HCT116 (cell line): Measurements from ENCODE around the gene NUDT8. TPM values are rescaled to one million over a fixed set of nuclear protein-coding genes. Genes with fewer than 3 reads are reported as not detected.

Experiments
- ATAC-seq: fragments of 200-7000 bp; cut with Tn5 transposase; 2 replicates; pipeline ENCODE4 v1.9.1; 2020; ENCODE audit warnings: mild to moderate bottlenecking, moderate library complexity
- BruUV-seq: library from RNA; stranded (reverse); fragments of 400-500 nt; replicated peaks from 2 replicates; lab custom pipeline; 2021; lab: Mats Ljungman, UMichigan
- CTCF ChIA-PET: fragments of 300-600 bp; sonication (Branson Sonifier 250); formaldehyde crosslinking; loops from one replicate; lab custom pipeline; 2021; ENCODE audit warnings: antibody characterized with exemption; lab: Charles Lee
- POLR2A ChIA-PET: fragments of 300-600, 350-600 bp; sonication (Branson Sonifier 250); formaldehyde crosslinking; loops from one replicate; lab custom pipeline; 2021; ENCODE audit warnings: antibody characterized with exemption; lab: Charles Lee
- RAD21 ChIA-PET, 2 experiments: fragments of 300-600 bp; sonication (Branson Sonifier 250); formaldehyde crosslinking; loops; one replicate each; lab custom pipeline; 2023; ENCODE audit warnings: low total read pairs in 2 of 2; ENCODE audit not compliant: uncharacterized antibody in 2 of 2, unreplicated experiment in 2 of 2, low non-redundant PET in 1 of 2; lab: Charles Lee
- DNase-seq: peaks from one replicate; pipeline ENCODE4 v3.0.0-alpha.2; 2010; ENCODE audit warnings: low read depth, low spot score
- H2AFZ ChIP-seq: fragments of 200-600 bp; shearing (Covaris generic), sonication (generic); 2 replicates; pipeline ENCODE4 v1.6.1; 2017; ENCODE audit warnings: low read depth, mixed run types, mixed read lengths, antibody characterized with exemption, low read length; ENCODE audit not compliant: poor library complexity, severe bottlenecking
- H3K27ac ChIP-seq: 2 replicates; pipeline ENCODE4 v1.5.1; 2012; ENCODE audit warnings: low read depth, low read length
- H3K27me3 ChIP-seq: fragments of 200-600 bp; sonication (generic); 2 replicates; pipeline ENCODE4 v1.6.1; 2016; ENCODE audit warnings: mixed run types, low read length, mixed read lengths; ENCODE audit not compliant: insufficient read depth
- H3K36me3 ChIP-seq, 2 experiments: fragments of 200-500 bp in 1 of 2; fragments of 200-600 bp in 1 of 2; sonication (Bioruptor generic) in 1 of 2; sonication (generic) in 1 of 2; 2 replicates each; pipeline versions ENCODE4 v1.5.1 to v1.6.1; 2014 to 2016; ENCODE audit warnings: low read length in 2 of 2, inconsistent platforms in 1 of 2, mixed read lengths in 1 of 2, mixed run types in 1 of 2; ENCODE audit not compliant: insufficient read depth in 2 of 2, control insufficient read depth in 1 of 2
- H3K4me1 ChIP-seq, 2 experiments: fragments of 200-600 bp in 1 of 2; sonication (generic) in 1 of 2; 2 replicates each; pipeline versions ENCODE4 v1.5.1 to v1.6.1; 2012 to 2017; ENCODE audit warnings: low read length in 2 of 2, inconsistent platforms in 1 of 2, mild to moderate bottlenecking in 1 of 2, mixed read lengths in 1 of 2, mixed run types in 1 of 2, moderate library complexity in 1 of 2; ENCODE audit not compliant: insufficient read depth in 2 of 2, control insufficient read depth in 1 of 2
- H3K4me2 ChIP-seq: fragments of 200-600 bp; sonication (generic); 2 replicates; pipeline ENCODE4 v1.6.1; 2017; ENCODE audit warnings: mixed run types, low read length, mixed read lengths
- H3K4me3 ChIP-seq, 2 experiments: fragments of 200-600 bp in 1 of 2; sonication (generic) in 1 of 2; replicated peaks in 1 of 2; 2 replicates each; pipeline ENCODE4 v1.5.1; 2011 to 2016; ENCODE audit warnings: low read length in 2 of 2, control low read depth in 1 of 2, low read depth in 1 of 2, mild to moderate bottlenecking in 1 of 2, mixed read lengths in 1 of 2, mixed run types in 1 of 2
- H3K79me2 ChIP-seq: fragments of 200-600 bp; sonication (generic); 2 replicates; pipeline ENCODE4 v1.6.1; 2017; ENCODE audit warnings: mild to moderate bottlenecking, mixed run types, low read length, moderate library complexity, mixed read lengths; ENCODE audit not compliant: insufficient read depth
- H3K9ac ChIP-seq: fragments of 200-600 bp; sonication (generic); 2 replicates; pipeline ENCODE4 v1.6.1; 2016; ENCODE audit warnings: low read length, mixed read lengths
- H3K9me2 ChIP-seq: fragments of 200-600 bp; sonication (generic), shearing (Covaris generic); 2 replicates; pipeline ENCODE4 v1.6.1; 2017; ENCODE audit warnings: mixed run types, mild to moderate bottlenecking, moderate library complexity; ENCODE audit not compliant: insufficient read depth
- H3K9me3 ChIP-seq, 2 experiments: fragments of 200-500 bp in 1 of 2; fragments of 200-600 bp in 1 of 2; sonication (Bioruptor generic) in 1 of 2; sonication (generic) in 1 of 2; 2 replicates each; pipeline ENCODE4 v1.6.1; 2014 to 2017; ENCODE audit warnings: low read length in 2 of 2, mixed read lengths in 2 of 2, inconsistent platforms in 1 of 2, low read depth in 1 of 2, mild to moderate bottlenecking in 1 of 2, mixed run types in 1 of 2, moderate library complexity in 1 of 2; ENCODE audit not compliant: control insufficient read depth in 1 of 2, insufficient read depth in 1 of 2
- H4K20me1 ChIP-seq: fragments of 200-600 bp; sonication (generic), shearing (Covaris generic); 2 replicates; pipeline ENCODE4 v1.6.1; 2017; ENCODE audit warnings: mixed run types, mild to moderate bottlenecking, moderate library complexity; ENCODE audit not compliant: insufficient read depth
- ATF3 ChIP-seq: IDR thresholded peaks from 2 replicates; pipeline ENCODE4 v1.6.1; 2012
- CBX3 ChIP-seq: IDR thresholded peaks from 2 replicates; pipeline ENCODE4 v1.6.1; 2012; ENCODE audit warnings: low read depth
- CEBPB ChIP-seq: IDR thresholded peaks from 2 replicates; pipeline ENCODE4 v1.6.1; 2012; ENCODE audit warnings: low read depth
- CTCF ChIP-seq, 3 experiments: fragments of 200-600 bp in 1 of 3; sonication (generic) in 1 of 3; IDR thresholded peaks in 2 of 3; conservative IDR thresholded peaks in 1 of 3; 2 replicates each; pipeline ENCODE4 v1.5.1; 2012 to 2017; ENCODE audit warnings: low read depth in 2 of 3, low read length in 2 of 3, antibody characterized with exemption in 1 of 3, borderline replicate concordance in 1 of 3, control low read depth in 1 of 3, mild to moderate bottlenecking in 1 of 3, mixed read lengths in 1 of 3, mixed run types in 1 of 3, moderate library complexity in 1 of 3; ENCODE audit not compliant: insufficient read depth in 1 of 3
- EGR1 ChIP-seq: IDR thresholded peaks from 2 replicates; pipeline ENCODE4 v1.6.1; 2012; ENCODE audit warnings: low read depth
- ELF1 ChIP-seq: IDR thresholded peaks from 2 replicates; pipeline ENCODE4 v1.6.1; 2012; ENCODE audit warnings: low read depth, borderline replicate concordance
- EZH2phosphoT487 ChIP-seq: fragments of 200-600 bp; IDR thresholded peaks from 2 replicates; pipeline ENCODE4 v1.6.1; 2018; ENCODE audit warnings: antibody characterized with exemption, borderline replicate concordance
- FOSL1 ChIP-seq: IDR thresholded peaks from 2 replicates; pipeline ENCODE4 v1.6.1; 2012; ENCODE audit warnings: low read depth
- POLR2A ChIP-seq: IDR thresholded peaks from 2 replicates; pipeline ENCODE4 v1.7.0; 2011; ENCODE audit warnings: borderline replicate concordance; ENCODE audit not compliant: insufficient read depth, insufficient read length; ENCODE audit errors: extremely low read depth
- POLR2AphosphoS5 ChIP-seq: IDR thresholded peaks from 2 replicates; pipeline ENCODE4 v1.6.1; 2011; ENCODE audit warnings: mild to moderate bottlenecking, low read depth, low read length, moderate library complexity
- RAD21 ChIP-seq: IDR thresholded peaks from 2 replicates; pipeline ENCODE4 v1.6.1; 2012; ENCODE audit warnings: low read depth, mild to moderate bottlenecking
- REST ChIP-seq: IDR thresholded peaks from 2 replicates; pipeline ENCODE4 v1.6.1; 2012; ENCODE audit warnings: low read depth
- SIN3A ChIP-seq: IDR thresholded peaks from 2 replicates; pipeline ENCODE4 v1.6.1; 2012; ENCODE audit warnings: low read depth
- SP1 ChIP-seq: IDR thresholded peaks from 2 replicates; pipeline ENCODE4 v1.6.1; 2012; ENCODE audit warnings: low read depth
- SRF ChIP-seq: IDR thresholded peaks from 2 replicates; pipeline ENCODE4 v1.6.1; 2012; ENCODE audit warnings: low read depth
- TCF7L2 ChIP-seq: IDR thresholded peaks from 2 replicates; pipeline ENCODE4 v1.7.0; 2011; ENCODE audit warnings: borderline replicate concordance, inconsistent platforms; ENCODE audit not compliant: insufficient read depth, insufficient read length; ENCODE audit errors: extremely low read depth
- YY1 ChIP-seq: IDR thresholded peaks from 2 replicates; pipeline ENCODE4 v1.6.1; 2011; ENCODE audit warnings: low read length, low read depth, moderate library complexity, mild to moderate bottlenecking; ENCODE audit not compliant: insufficient replicate concordance; ENCODE audit errors: extremely low read depth
- ZBTB33 ChIP-seq: IDR thresholded peaks from 2 replicates; pipeline ENCODE4 v1.6.1; 2011; ENCODE audit warnings: mild to moderate bottlenecking, low read length, moderate library complexity; ENCODE audit not compliant: insufficient replicate concordance; ENCODE audit errors: extremely low read depth
- ZFX ChIP-seq: fragments of 450-650 bp; IDR thresholded peaks from 2 replicates; pipeline ENCODE4 v1.6.1; 2017
- ZNF274 ChIP-seq: fragments of 200-500 bp; sonication (Bioruptor generic); IDR thresholded peaks from 2 replicates; pipeline ENCODE4 v1.6.1; 2014; ENCODE audit warnings: mild to moderate bottlenecking, low read depth, low read length, inconsistent platforms
- intact Hi-C: fragments of 100-400 bp; cut with micrococcal nuclease; formaldehyde crosslinking; loops from 2 replicates; pipeline ENCODE4 v1.10.0; 2022
- total RNA-seq: library from RNA; stranded (reverse); gene quantifications from one replicate; pipeline ENCODE4 v1.2.1, GENCODE V29; 2021; ENCODE audit not compliant: unreplicated experiment

The NUDT8 gene
- total RNA-seq, 1 experiment from 2014 or later, result 18.7 TPM

- H3K9me2 ChIP-seq, result no peaks in the 10 kb centered on the region
- ChIA-PET CTCF (interaction anchor here (1.6 kb wide), 1 partner anchor 65 kb away, joined by 4 read pairs; no protein-coding TSS in a partner anchor), POLR2A (no interaction called here)
- intact Hi-C loops, result no loop called here
- H3K9me3 ChIP-seq, result no peaks in the 10 kb centered on the region
- no peak overlapping the region for H3K27ac ChIP-seq
- H3K79me2 ChIP-seq, result no peaks in the 10 kb centered on the region
- no peak for TF ChIP-seq SRF
- no peak for TF ChIP-seq POLR2A
- TF ChIP-seq CTCF (IDR thresholded peaks at IDR 0.05 in 2 of 3, conservative IDR thresholded peaks at IDR 0.05 in 1 of 3; ENCODE audit: borderline replicate concordance in 1 of 3, insufficient read depth in 1 of 3, low read depth in 2 of 3, low read length in 2 of 3), result no peak
- no peak for TF ChIP-seq CBX3
- TF ChIP-seq REST, result no peak
- TF ChIP-seq CEBPB, result no peak
- no peak for TF ChIP-seq TCF7L2
- no peak for TF ChIP-seq EZH2phosphoT487
- TF ChIP-seq ZFX, result no peak
- TF ChIP-seq ZBTB33, result no peak
- TF ChIP-seq ATF3, result no peak
- TF ChIP-seq YY1, result no peak
- no peak for TF ChIP-seq RAD21
- TF ChIP-seq SIN3A, result no peak
- TF ChIP-seq ELF1, result no peak
- no peak for TF ChIP-seq POLR2AphosphoS5
- TF ChIP-seq SP1, result no peak
- no peak for TF ChIP-seq ZNF274
- TF ChIP-seq FOSL1, result no peak
- no peak for TF ChIP-seq EGR1
- TF ChIP-seq, all 23 proteins: peak for 0
- no peak overlapping the region for H3K4me3 ChIP-seq
- H3K9ac ChIP-seq, result no peak overlapping the region
- no peaks in the 10 kb centered on the region for H3K36me3 ChIP-seq
- no TSS peak for BruUV-seq
- H2AFZ ChIP-seq, result no peak overlapping the region
- ATAC-seq (no peak), DNase-seq (no peak)
- H3K4me1 ChIP-seq, result peaks cover 5 to 25% of the 10 kb centered on the region in 2 experiments; a peak in 3 of 4 replicates
- H4K20me1 ChIP-seq, result no peaks in the 10 kb centered on the region
- H3K4me2 ChIP-seq, result no peak overlapping the region
- H3K27me3 ChIP-seq, result no peaks in the 10 kb centered on the region
- RAD21 ChIA-PET, result no interaction called here
These were observed 2.8 kb downstream of the NUDT8 start for GRCh38 chr11:67626970-67627369.
